Suprapubic skin (tissue), 4 donors: Measurements from ENCODE around the gene MAEA.

Experiments
- CTCF ChIP-seq, 2 donors: fragments of 200-600 bp in 1 of 2; fragments of 450-650 bp in 1 of 2; sonication (generic) in 1 of 2; IDR thresholded peaks; one replicate each; pipeline ENCODE4 v1.5.1; 2016 to 2019; ENCODE audit warnings: antibody characterized with exemption in 2 of 2, mild to moderate bottlenecking in 1 of 2, moderate library complexity in 1 of 2
- EP300 ChIP-seq: sonication (generic); formaldehyde crosslinking; IDR thresholded peaks from one replicate; pipeline ENCODE4 v1.6.1; 2017; ENCODE audit warnings: antibody characterized with exemption
- POLR2A ChIP-seq, 2 donors: fragments of 450-650 bp; IDR thresholded peaks; one replicate each; pipeline ENCODE4 v1.6.1; 2017; ENCODE audit warnings: antibody characterized with exemption in 2 of 2, mild to moderate bottlenecking in 2 of 2, moderate library complexity in 2 of 2
- POLR2AphosphoS5 ChIP-seq, 3 donors: sonication (generic); formaldehyde crosslinking; IDR thresholded peaks; one replicate each; pipeline ENCODE4 v1.6.1; 2017; ENCODE audit warnings: antibody characterized with exemption in 3 of 3

DNA sequence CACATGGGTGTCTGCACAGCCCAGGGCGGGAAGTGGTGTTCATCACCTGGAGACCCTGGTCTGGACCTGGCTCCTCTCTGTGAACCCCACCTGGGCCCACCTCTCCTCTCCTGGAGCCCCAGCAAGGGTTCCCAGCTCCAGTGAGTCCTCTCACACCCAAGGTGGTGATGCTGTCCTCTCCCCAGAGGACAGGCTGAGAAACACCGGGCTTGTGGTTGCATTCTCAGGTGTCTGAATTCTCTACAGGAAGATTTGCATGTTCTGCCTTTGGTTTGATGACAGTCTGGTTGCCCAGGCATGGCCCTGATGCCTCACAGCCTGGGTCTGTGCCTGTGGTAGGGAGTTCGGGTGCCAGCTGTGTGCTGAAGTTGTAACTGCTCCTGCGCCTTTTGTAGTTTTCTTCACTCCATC lies 3.8 kb downstream of the MAEA start:
- TF ChIP-seq CTCF (IDR thresholded peaks at IDR 0.05) (no peak), POLR2AphosphoS5 (IDR thresholded peaks at IDR 0.05) (no peak), POLR2A (IDR thresholded peaks at IDR 0.05) (no peak), EP300 (no peak)
